ENCODE data around the gene WBP11. TPM values are rescaled to one million over a fixed set of nuclear protein-coding genes. Genes with fewer than 3 reads are reported as not detected.

The WBP11 gene
- total and polyA plus RNA-seq, 2 of the 13 experiments (the other 11 are each of a cell fraction or from before 2014, with no cell fraction given) = 7.6 to 31.0 TPM

GRCh38 chr12:14769969-14770495 lies 33.2 kb downstream of the WBP11 start (continued):
- TF ChIP-seq NFAT5 (CRISPR knock-in tag; IDR thresholded peaks at IDR 0.05) = no peak
- TF ChIP-seq RXRB (CRISPR knock-in tag; IDR thresholded peaks at IDR 0.05; ENCODE audit: borderline replicate concordance) = peak; percentile 57; the same call in 1 of the 2 replicates
- TF ChIP-seq MEIS2 (CRISPR knock-in tag; IDR thresholded peaks at IDR 0.05) = no peak
- 0 out of 2 replicates have a peak, but pooled peaks have one; percentile 14 for TF ChIP-seq ZSCAN20 (CRISPR knock-in tag; IDR thresholded peaks at IDR 0.05; ENCODE audit: borderline replicate concordance)
- TF ChIP-seq AKAP8 (CRISPR knock-in tag; IDR thresholded peaks at IDR 0.05) = peak; percentile 51
- no peak for TF ChIP-seq ZNF280B (CRISPR knock-in tag; IDR thresholded peaks at IDR 0.05; ENCODE audit: borderline replicate concordance)
- no peak; the same call in 1 of the 2 replicates for TF ChIP-seq ETV5 (CRISPR knock-in tag; IDR thresholded peaks at IDR 0.05; ENCODE audit: borderline replicate concordance)
- no peak for TF ChIP-seq HOXA5 (CRISPR knock-in tag; IDR thresholded peaks at IDR 0.05)
- TF ChIP-seq ZSCAN21 (CRISPR knock-in tag; IDR thresholded peaks at IDR 0.05; ENCODE audit: borderline replicate concordance) = no peak; the same call in 1 of the 2 replicates
- TF ChIP-seq MATR3 (CRISPR knock-in tag; IDR thresholded peaks at IDR 0.05) = no peak
- peak; percentile 35; the same call in 1 of the 2 replicates for TF ChIP-seq MLX (CRISPR knock-in tag; IDR thresholded peaks at IDR 0.05)
- no peak; the same call in 1 of the 2 replicates for TF ChIP-seq NRL (CRISPR knock-in tag; IDR thresholded peaks at IDR 0.05; ENCODE audit: borderline replicate concordance)
- peak; percentile 55 for TF ChIP-seq MYPOP (CRISPR knock-in tag; IDR thresholded peaks at IDR 0.05)
- TF ChIP-seq SIX1 (CRISPR knock-in tag; IDR thresholded peaks at IDR 0.05; ENCODE audit: borderline replicate concordance) = no peak
- TF ChIP-seq TEAD2 (CRISPR knock-in tag; IDR thresholded peaks at IDR 0.05) = no peak
- 0 out of 2 replicates have a peak, but pooled peaks have one; percentile 21 for TF ChIP-seq MTERF4 (CRISPR knock-in tag; IDR thresholded peaks at IDR 0.05)
- no peak; the same call in 1 of the 2 replicates for TF ChIP-seq SKIL (CRISPR knock-in tag; IDR thresholded peaks at IDR 0.05; ENCODE audit: borderline replicate concordance)
